GM06990 (cell line): ENCODE measurements around the gene TMEM37.
A peak's percentile ranks its signal among the peaks of the same experiment; 100 is the strongest.

Source experiments
- DNase-seq: peaks from one replicate; pipeline ENCODE4 v3.0.0-alpha.2; 2011; ENCODE audit not compliant: insufficient read length; ENCODE audit errors: extremely low read depth
- H3K27me3 ChIP-seq: replicated peaks from 2 replicates; pipeline ENCODE4 v1.6.0; 2011; ENCODE audit warnings: low read length; ENCODE audit not compliant: control insufficient read depth, insufficient read depth
- H3K36me3 ChIP-seq: 2 replicates; pipeline ENCODE4 v1.5.1; 2011; ENCODE audit warnings: low read length; ENCODE audit not compliant: control insufficient read depth, insufficient read depth
- H3K4me3 ChIP-seq: replicated peaks from 2 replicates; pipeline ENCODE4 v1.5.1; 2011; ENCODE audit warnings: low read depth, mild to moderate bottlenecking, control low read depth, low read length
- CTCF ChIP-seq: IDR thresholded peaks from 2 replicates; pipeline ENCODE4 v1.5.1; 2011; ENCODE audit warnings: low read length, control low read depth, mild to moderate bottlenecking, inconsistent platforms; ENCODE audit not compliant: insufficient read depth, poor library complexity, severe bottlenecking

TMEM37 gene

GRCh38 chr2:119405151-119405550 is 26.5 kb upstream of the TMEM37 start:
- no peaks in the 10 kb centered on the region for H3K27me3 ChIP-seq
- no peak for DNase-seq
- no peak overlapping the region for H3K4me3 ChIP-seq
- no peaks in the 10 kb centered on the region for H3K36me3 ChIP-seq
- no peak for TF ChIP-seq CTCF

- Histone ChIP-seq H3K4me3 (no peak overlapping the region), H3K36me3 (no peaks in the 10 kb centered on the region), H3K27me3 (no peaks in the 10 kb centered on the region)
- no peak for DNase-seq
- TF ChIP-seq CTCF = peak; percentile 71
These were observed 24.0 kb upstream of the TMEM37 start for GRCh38 chr2:119407430-119408220.

- no peak for TF ChIP-seq CTCF
- no peak overlapping the region for H3K4me3 ChIP-seq
- no peak for DNase-seq
These were observed 23.4 kb upstream of the TMEM37 start for GRCh38 chr2:119408221-119408619.

GRCh38 chr2:119409506-119409905 is 22.1 kb upstream of the TMEM37 start:
- no peaks in the 10 kb centered on the region for H3K36me3 ChIP-seq
- TF ChIP-seq CTCF = no peak
- H3K4me3 ChIP-seq = no peak overlapping the region
- no peak for DNase-seq
- H3K27me3 ChIP-seq = no peaks in the 10 kb centered on the region

More at GRCh38 chr2:119408221-119408619, 23.4 kb upstream of the TMEM37 start:
- no peaks in the 10 kb centered on the region for H3K27me3 ChIP-seq
- no peaks in the 10 kb centered on the region for H3K36me3 ChIP-seq

GRCh38 chr2:119414894-119415293 is 16.8 kb upstream of the TMEM37 start:
- no peak for DNase-seq
- Histone ChIP-seq H3K36me3 (no peaks in the 10 kb centered on the region), H3K4me3 (no peak overlapping the region), H3K27me3 (no peaks in the 10 kb centered on the region; the same call in 1 of the 2 replicates)
- no peak for TF ChIP-seq CTCF
